Muscle layer of colon (tissue), 2 donors: ENCODE measurements around the gene SEL1L2.
"Not testable (repeated sequence)": the region's sequence is repeated elsewhere in the genome, so short reads cannot be mapped to it uniquely, and the experiment has no call there.

Experiments
- H3K27ac ChIP-seq: one replicate; pipeline ENCODE4 v1.7.0; 2013; ENCODE audit warnings: low read depth, mild to moderate bottlenecking, low read length, moderate library complexity
- H3K27me3 ChIP-seq, 2 donors: one replicate each; pipeline ENCODE4 v1.7.0; 2013; ENCODE audit warnings: low read length in 2 of 2, mild to moderate bottlenecking in 2 of 2; ENCODE audit not compliant: insufficient read depth in 2 of 2, control insufficient read depth in 1 of 2
- H3K36me3 ChIP-seq: one replicate; pipeline ENCODE4 v1.7.0; 2013; ENCODE audit warnings: mild to moderate bottlenecking, low read length; ENCODE audit not compliant: insufficient read depth
- H3K4me1 ChIP-seq: one replicate; pipeline ENCODE4 v1.7.0; 2013; ENCODE audit warnings: mild to moderate bottlenecking, low read length; ENCODE audit not compliant: insufficient read depth
- H3K4me3 ChIP-seq, 2 donors: one replicate each; pipeline ENCODE4 v1.7.0; 2013; ENCODE audit warnings: low read length in 2 of 2, low read depth in 1 of 2, mild to moderate bottlenecking in 1 of 2, moderate library complexity in 1 of 2
- H3K9ac ChIP-seq: one replicate; pipeline ENCODE4 v1.7.0; 2013; ENCODE audit warnings: low read length
- H3K9me3 ChIP-seq: one replicate; pipeline ENCODE4 v1.7.0; 2013; ENCODE audit warnings: mild to moderate bottlenecking, low read length
- donor health status: abdominal sarcoma.
- donor health status: Adenocarcinoma of cecum.

The SEL1L2 gene

GRCh38 chr20:13991955-13992354 lies 1.5 kb upstream of the SEL1L2 start:
- not testable (repeated sequence) for H3K27me3 ChIP-seq, H3K27ac ChIP-seq, H3K4me3 ChIP-seq, H3K36me3 ChIP-seq, H3K9me3 ChIP-seq, H3K9ac ChIP-seq, H3K4me1 ChIP-seq

DNA sequence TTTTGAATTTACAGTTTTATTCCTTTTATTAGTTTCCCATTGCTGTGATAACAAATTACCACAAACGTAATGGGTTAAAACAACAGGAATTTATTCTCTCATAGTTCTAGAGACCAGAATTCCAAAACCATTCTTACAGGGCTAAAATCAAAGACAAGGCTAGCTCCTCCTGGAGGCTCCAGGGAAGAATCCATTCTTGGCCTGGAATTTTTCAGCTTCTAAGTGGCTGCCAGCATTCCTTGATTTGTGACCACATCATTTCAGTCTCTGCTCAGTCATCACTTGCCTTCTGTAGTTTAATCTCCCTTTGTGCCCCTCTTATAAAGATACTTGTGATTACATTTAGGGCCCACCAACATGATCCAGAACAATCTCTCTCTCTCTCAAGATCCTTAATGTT lies 897 bp upstream of the SEL1L2 start:
- H3K9me3 ChIP-seq: no peaks in the 10 kb centered on the region
- H3K36me3 ChIP-seq: no peaks in the 10 kb centered on the region
- H3K4me1 ChIP-seq: no peaks in the 10 kb centered on the region
- H3K27ac ChIP-seq: no peak overlapping the region
- no peaks in the 10 kb centered on the region for H3K27me3 ChIP-seq
- H3K4me3 ChIP-seq: no peak overlapping the region
- no peak overlapping the region for H3K9ac ChIP-seq

GRCh38 chr20:13984211-13984610 lies 6.2 kb downstream of the SEL1L2 start:
- no peak overlapping the region for H3K9ac ChIP-seq
- H3K4me1 ChIP-seq: no peaks in the 10 kb centered on the region
- H3K27me3 ChIP-seq: no peaks in the 10 kb centered on the region
- H3K27ac ChIP-seq: no peak overlapping the region
- H3K36me3 ChIP-seq: no peaks in the 10 kb centered on the region
- H3K9me3 ChIP-seq: no peaks in the 10 kb centered on the region
- H3K4me3 ChIP-seq: no peak overlapping the region

- Histone ChIP-seq H3K4me3 (no peak overlapping the region), H3K9ac (no peak overlapping the region), H3K4me1 (no peaks in the 10 kb centered on the region), H3K27me3 (no peaks in the 10 kb centered on the region), H3K9me3 (no peaks in the 10 kb centered on the region), H3K27ac (no peak overlapping the region), H3K36me3 (no peaks in the 10 kb centered on the region)
These were observed 29.9 kb downstream of the SEL1L2 start for GRCh38 chr20:13960525-13960924.

DNA sequence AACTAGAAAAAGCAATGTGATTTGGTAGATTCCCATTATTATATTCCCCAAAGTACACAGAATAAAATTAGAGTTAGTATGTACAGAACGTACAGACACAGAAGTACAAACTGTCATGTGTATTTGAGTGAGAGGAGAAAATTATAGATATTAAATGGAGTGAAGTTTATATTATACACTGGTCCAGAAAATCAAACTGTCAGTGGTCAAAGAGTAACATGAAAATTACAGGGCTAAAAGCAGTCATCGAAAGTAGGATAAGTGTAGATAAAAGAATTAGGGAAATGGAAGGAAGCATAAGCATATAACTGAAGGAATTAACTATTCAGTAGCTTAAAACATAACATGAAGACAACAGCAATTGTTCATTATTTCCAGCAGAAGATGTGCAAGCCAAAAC lies 30.3 kb downstream of the SEL1L2 start:
- Histone ChIP-seq H3K4me3 (no peak overlapping the region), H3K27ac (no peak overlapping the region), H3K9ac (no peak overlapping the region), H3K4me1 (no peaks in the 10 kb centered on the region), H3K27me3 (no peaks in the 10 kb centered on the region), H3K36me3 (no peaks in the 10 kb centered on the region), H3K9me3 (no peaks in the 10 kb centered on the region)

DNA sequence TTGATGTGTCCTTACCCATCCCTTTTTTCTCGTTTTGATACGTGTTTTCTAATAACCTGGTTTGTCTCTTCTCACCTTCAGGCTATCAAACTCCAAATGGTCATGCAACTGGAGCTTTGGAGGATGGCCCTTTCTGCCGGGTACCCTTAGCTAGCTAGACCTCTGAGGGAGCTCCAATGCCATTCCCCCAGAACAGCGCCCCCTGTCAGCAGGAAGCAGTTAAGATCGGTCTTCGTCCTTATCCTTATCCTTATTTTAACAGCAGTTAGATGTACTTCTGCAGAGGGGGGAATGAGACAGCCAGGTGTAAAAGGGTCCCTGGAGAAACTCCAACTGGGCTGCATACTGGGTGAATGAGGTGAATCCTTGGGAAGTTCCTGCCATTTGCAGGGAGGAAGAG lies 37.2 kb downstream of the SEL1L2 start:
- Histone ChIP-seq H3K9ac (no peak overlapping the region), H3K4me1 (no peaks in the 10 kb centered on the region), H3K36me3 (no peaks in the 10 kb centered on the region), H3K27ac (no peak overlapping the region), H3K4me3 (no peak overlapping the region), H3K9me3 (no peaks in the 10 kb centered on the region), H3K27me3 (no peaks in the 10 kb centered on the region)

GRCh38 chr20:13947719-13948118 lies 42.7 kb downstream of the SEL1L2 start:
- Histone ChIP-seq H3K27ac (no peak overlapping the region), H3K4me1 (no peaks in the 10 kb centered on the region), H3K9ac (no peak overlapping the region), H3K4me3 (no peak overlapping the region), H3K9me3 (no peaks in the 10 kb centered on the region), H3K27me3 (no peaks in the 10 kb centered on the region), H3K36me3 (no peaks in the 10 kb centered on the region)

DNA sequence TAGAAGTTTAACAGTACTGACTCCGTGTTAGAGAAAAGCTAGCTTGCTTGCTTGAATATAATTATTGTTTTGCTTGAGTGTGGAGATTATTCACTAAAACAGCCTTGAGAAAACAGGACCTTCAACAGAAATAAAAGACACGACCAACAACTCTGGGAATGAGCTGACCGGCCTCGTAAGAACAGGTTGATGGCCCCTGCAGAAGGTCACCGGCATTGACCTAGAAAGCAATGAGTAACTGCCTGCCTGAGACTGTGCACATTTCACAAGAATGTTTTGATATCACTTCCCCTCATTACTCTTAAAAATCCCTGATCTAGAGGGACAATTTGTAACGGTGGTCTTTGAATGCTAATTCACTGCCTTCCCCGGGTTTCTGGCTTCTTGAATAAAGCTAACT lies 49.4 kb downstream of the SEL1L2 start:
- H3K27me3 ChIP-seq: no peaks in the 10 kb centered on the region
- H3K4me3 ChIP-seq: no peak overlapping the region
- H3K27ac ChIP-seq: no peak overlapping the region
- H3K36me3 ChIP-seq: no peaks in the 10 kb centered on the region
- H3K9ac ChIP-seq: no peak overlapping the region
- no peaks in the 10 kb centered on the region for H3K4me1 ChIP-seq
- no peaks in the 10 kb centered on the region for H3K9me3 ChIP-seq

GRCh38 chr20:13936781-13937576 lies 53.4 kb downstream of the SEL1L2 start:
- no peaks in the 10 kb centered on the region for H3K36me3 ChIP-seq
- H3K4me1 ChIP-seq: no peaks in the 10 kb centered on the region
- no peak overlapping the region for H3K9ac ChIP-seq
- H3K9me3 ChIP-seq: no peaks in the 10 kb centered on the region
- H3K27ac ChIP-seq: no peak overlapping the region
- H3K27me3 ChIP-seq: no peaks in the 10 kb centered on the region
- no peak overlapping the region for H3K4me3 ChIP-seq

GRCh38 chr20:13934992-13935894 lies 55.2 kb downstream of the SEL1L2 start:
- H3K36me3 ChIP-seq: no peaks in the 10 kb centered on the region
- H3K4me1 ChIP-seq: no peaks in the 10 kb centered on the region
- H3K9ac ChIP-seq: no peak overlapping the region
- H3K4me3 ChIP-seq: no peak overlapping the region
- no peaks in the 10 kb centered on the region for H3K9me3 ChIP-seq
- H3K27ac ChIP-seq: no peak overlapping the region
- no peaks in the 10 kb centered on the region for H3K27me3 ChIP-seq

DNA sequence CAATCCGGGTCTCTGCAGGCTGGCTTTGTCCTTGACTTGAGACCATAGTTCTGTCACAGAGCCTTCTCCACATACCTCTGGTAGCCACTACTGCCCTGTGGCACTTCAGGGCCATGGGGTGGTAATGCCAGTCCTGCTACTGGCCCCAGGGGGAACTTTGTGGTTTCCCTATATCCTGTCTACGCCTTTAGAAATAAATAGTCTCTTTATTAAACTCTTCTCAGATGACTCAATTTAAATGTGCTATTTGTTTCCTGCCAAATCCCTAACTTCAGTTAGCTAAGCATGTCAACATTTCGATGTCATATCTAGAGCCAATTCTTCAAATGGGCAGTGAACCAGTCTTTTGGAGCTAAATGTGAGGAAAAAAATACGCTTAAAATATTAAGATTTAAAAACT lies 60.1 kb downstream of the SEL1L2 start:
- Histone ChIP-seq H3K4me1 (no peaks in the 10 kb centered on the region), H3K4me3 (no peak overlapping the region), H3K9ac (no peak overlapping the region), H3K27me3 (no peaks in the 10 kb centered on the region), H3K36me3 (no peaks in the 10 kb centered on the region), H3K27ac (no peak overlapping the region), H3K9me3 (no peaks in the 10 kb centered on the region)
